Measurements from ENCODE around the gene NR2F2. TPM values are rescaled to one million over a fixed set of nuclear protein-coding genes. Genes with fewer than 3 reads are reported as not detected.

Gene NR2F2
- total RNA-seq, 1 experiment from 2014 or later: 72.1 TPM

- Histone ChIP-seq H4K20me1 (ENCODE audit: insufficient read depth) (no peaks in the 10 kb centered on the region), H3K27me3 (ENCODE audit: insufficient read depth, low read depth) (no peaks in the 10 kb centered on the region), H3K79me2 (ENCODE audit: low read depth) (peaks cover 53% of the 10 kb centered on the region), H3K4me2 (peak overlapping the region; percentile 86), H3F3A (ENCODE audit: insufficient read depth, low read depth) (peaks cover 46% of the 10 kb centered on the region), H3K36me3 (ENCODE audit: low read depth) (no peaks in the 10 kb centered on the region), H3K9me2 (ENCODE audit: insufficient read depth) (no peaks in the 10 kb centered on the region), H3K27ac (peak overlapping the region; percentile 91), H3K4me3 (peak overlapping the region; percentile 73), H3K9me3 (ENCODE audit: insufficient read depth, low read depth) (no peaks in the 10 kb centered on the region), H2AFZ (peak overlapping the region; percentile 79), H3K4me1 (replicated peaks; ENCODE audit: insufficient read depth) (peaks cover 40% of the 10 kb centered on the region)
- intact Hi-C loops (cut with micrococcal nuclease; ENCODE audit: unreplicated experiment): loop anchor here (1.0 to 10.0 kb wide), 8 partner anchors 63 to 1068 kb away; no protein-coding TSS in a partner anchor
- TF ChIP-seq EZH2 (IDR thresholded peaks at IDR 0.05; ENCODE audit: low read depth) (no peak), CTCF (conservative IDR thresholded peaks at IDR 0.05) (peak; percentile 75)
- BruUV-seq (replicated peaks): no TSS peak
- POLR2A ChIA-PET (ENCODE audit: unreplicated experiment): interaction anchor here (0.5 to 2.0 kb wide), 12 partner anchors 12 to 452 kb away, joined by 3 to 46 read pairs (median 6); no protein-coding TSS in a partner anchor
- peak; percentile 33 to 81 for DNase-seq
- CTCF ChIA-PET: interaction anchor here (0.5 to 1.5 kb wide), 14 partner anchors 9 to 692 kb away, joined by 3 to 9 read pairs (median 5); no protein-coding TSS in a partner anchor
Observed at GRCh38 chr15:96327155-96327741, 3.3 kb upstream of the NR2F2 start.

- no peaks in the 10 kb centered on the region for H3K9me2 ChIP-seq (ENCODE audit: insufficient read depth)
- H2AFZ ChIP-seq: no peak overlapping the region
- no peaks in the 10 kb centered on the region for H3K9me3 ChIP-seq (ENCODE audit: insufficient read depth, low read depth)
- peak overlapping the region; percentile 86 for H3K4me2 ChIP-seq
- no peaks in the 10 kb centered on the region for H3K36me3 ChIP-seq (ENCODE audit: low read depth)
- peak overlapping the region; percentile 73 for H3K4me3 ChIP-seq
- peak overlapping the region; percentile 91 for H3K27ac ChIP-seq
- ChIA-PET CTCF (interaction anchor here (0.6 to 1.2 kb wide), 4 partner anchors 60 to 764 kb away, joined by 3 to 16 read pairs (median 4); no protein-coding TSS in a partner anchor), POLR2A (ENCODE audit: unreplicated experiment) (interaction anchor here (0.6 to 2.0 kb wide), 4 partner anchors 15 to 456 kb away, joined by 3 to 46 read pairs (median 4); no protein-coding TSS in a partner anchor)
- H3K79me2 ChIP-seq (ENCODE audit: low read depth): peaks cover 64% of the 10 kb centered on the region
- H3K27me3 ChIP-seq (ENCODE audit: insufficient read depth, low read depth): no peaks in the 10 kb centered on the region
- intact Hi-C loops (cut with micrococcal nuclease; ENCODE audit: unreplicated experiment): loop anchor here (5.0 to 10.0 kb wide), 4 partner anchors 211 to 766 kb away; no protein-coding TSS in a partner anchor
- no TSS peak for BruUV-seq (replicated peaks)
- peaks cover 46% of the 10 kb centered on the region for H3F3A ChIP-seq (ENCODE audit: insufficient read depth, low read depth)
- H4K20me1 ChIP-seq (ENCODE audit: insufficient read depth): no peaks in the 10 kb centered on the region
- TF ChIP-seq CTCF (conservative IDR thresholded peaks at IDR 0.05) (no peak), EZH2 (IDR thresholded peaks at IDR 0.05; ENCODE audit: low read depth) (no peak)
- peak in 1 of 2 experiments; percentile 47 for DNase-seq
- peaks cover 40% of the 10 kb centered on the region for H3K4me1 ChIP-seq (replicated peaks; ENCODE audit: insufficient read depth)
Observed at GRCh38 chr15:96328181-96328876, 2.2 kb upstream of the NR2F2 start.

- Histone ChIP-seq H3K27me3 (ENCODE audit: insufficient read depth, low read depth) (no peaks in the 10 kb centered on the region), H3K4me3 (peak overlapping the region; percentile 73), H3K9me3 (ENCODE audit: insufficient read depth, low read depth) (no peaks in the 10 kb centered on the region), H3K79me2 (ENCODE audit: low read depth) (peaks cover 69% of the 10 kb centered on the region), H3K9me2 (ENCODE audit: insufficient read depth) (no peaks in the 10 kb centered on the region), H3K4me2 (peak overlapping the region; percentile 86), H4K20me1 (ENCODE audit: insufficient read depth) (peaks cover 1% of the 10 kb centered on the region), H3K4me1 (replicated peaks; ENCODE audit: insufficient read depth) (peaks cover 36% of the 10 kb centered on the region), H3K36me3 (ENCODE audit: low read depth) (no peaks in the 10 kb centered on the region), H3F3A (ENCODE audit: insufficient read depth, low read depth) (peaks cover 44% of the 10 kb centered on the region), H3K27ac (peak overlapping the region; percentile 91), H2AFZ (no peak overlapping the region)
- ChIA-PET POLR2A (ENCODE audit: unreplicated experiment) (interaction anchor here (0.8 to 2.0 kb wide), 2 partner anchors 55 to 63 kb away, joined by 5 to 46 read pairs; no protein-coding TSS in a partner anchor), CTCF (interaction anchor here (0.6 to 1.2 kb wide), 5 partner anchors 60 to 1076 kb away, joined by 3 to 16 read pairs (median 4); no protein-coding TSS in a partner anchor)
- no TSS peak for BruUV-seq (replicated peaks)
- no peak for DNase-seq
- intact Hi-C loops (cut with micrococcal nuclease; ENCODE audit: unreplicated experiment): loop anchor here (5.0 to 10.0 kb wide), 4 partner anchors 212 to 767 kb away; no protein-coding TSS in a partner anchor
- no peak for TF ChIP-seq CTCF (conservative IDR thresholded peaks at IDR 0.05)
- TF ChIP-seq EZH2 (IDR thresholded peaks at IDR 0.05; ENCODE audit: low read depth): no peak
Observed at GRCh38 chr15:96328877-96329195, 1.7 kb upstream of the NR2F2 start.
